GM18508 (cell line): ENCODE measurements around the gene UBE2L3.
"Not testable (repeated sequence)": the region's sequence is repeated elsewhere in the genome, so short reads cannot be mapped to it uniquely, and the experiment has no call there.

Source experiments
- ATAC-seq: cut with Tn5 transposase; IDR thresholded peaks from one replicate; pipeline ENCODE4 v1.9.1; 2021; ENCODE audit warnings: moderate number of reproducible peaks; ENCODE audit not compliant: insufficient read depth, unreplicated experiment

The UBE2L3 gene

DNA sequence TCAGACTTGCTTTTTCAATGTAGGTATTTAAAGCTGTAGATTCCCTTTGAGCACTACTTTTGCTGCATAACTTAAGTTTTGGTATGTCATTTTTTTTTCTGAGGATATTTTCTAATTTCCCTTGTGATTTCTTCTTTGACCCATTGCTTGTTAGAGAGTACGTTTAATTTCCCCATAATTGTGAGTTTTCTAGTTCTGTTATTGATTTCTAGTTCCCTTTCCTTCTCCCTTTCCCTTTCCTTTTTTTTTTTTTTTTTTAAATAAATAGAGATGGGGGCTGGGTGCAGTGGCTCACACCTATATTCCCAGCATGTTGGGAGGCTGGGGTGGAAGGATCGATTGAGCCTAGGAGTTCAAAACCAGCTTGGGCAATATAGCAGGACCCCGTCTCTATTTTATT is 30.8 kb downstream of the UBE2L3 start:
- ATAC-seq: no peak

DNA sequence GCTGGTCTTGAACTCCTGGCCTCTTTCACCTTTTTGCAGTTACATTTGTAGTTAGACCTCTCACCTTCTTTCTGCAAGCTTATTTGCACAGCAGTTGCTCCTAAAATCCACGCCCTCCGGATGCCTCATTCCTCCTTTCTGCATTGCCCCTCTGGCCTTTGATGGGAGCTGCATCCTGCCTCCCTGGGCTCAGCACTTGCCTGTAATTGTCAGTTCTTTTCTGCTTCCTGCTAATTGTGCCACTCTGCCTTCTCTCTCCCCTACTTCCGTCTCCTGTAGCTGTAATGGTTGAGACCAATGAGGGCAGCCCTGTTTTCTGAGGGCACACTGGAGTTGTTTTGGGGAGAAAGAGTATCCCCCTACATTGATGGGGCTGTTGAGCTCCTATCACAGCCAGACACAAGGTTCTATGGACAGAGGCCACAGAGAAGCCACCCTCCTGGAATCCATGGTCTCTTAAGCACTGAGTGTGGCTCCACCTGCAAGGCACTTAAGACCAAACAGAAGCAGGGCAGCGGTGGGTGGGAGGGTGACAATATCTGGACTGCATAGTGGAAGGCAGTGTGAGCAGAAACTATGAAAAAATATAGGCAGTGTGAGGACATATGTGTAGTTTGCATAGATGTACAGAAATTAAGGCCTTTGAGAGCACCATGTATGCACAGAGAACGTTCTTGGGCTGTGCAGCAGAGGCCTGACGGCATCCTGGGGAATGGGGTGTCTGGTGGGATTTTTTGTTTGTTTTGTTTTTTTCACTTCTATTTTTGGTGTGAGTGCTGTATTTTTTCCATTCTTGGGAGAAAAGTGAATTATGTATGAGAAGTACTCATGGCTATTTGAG is 31.8 kb downstream of the UBE2L3 start:
- no peak for ATAC-seq

DNA sequence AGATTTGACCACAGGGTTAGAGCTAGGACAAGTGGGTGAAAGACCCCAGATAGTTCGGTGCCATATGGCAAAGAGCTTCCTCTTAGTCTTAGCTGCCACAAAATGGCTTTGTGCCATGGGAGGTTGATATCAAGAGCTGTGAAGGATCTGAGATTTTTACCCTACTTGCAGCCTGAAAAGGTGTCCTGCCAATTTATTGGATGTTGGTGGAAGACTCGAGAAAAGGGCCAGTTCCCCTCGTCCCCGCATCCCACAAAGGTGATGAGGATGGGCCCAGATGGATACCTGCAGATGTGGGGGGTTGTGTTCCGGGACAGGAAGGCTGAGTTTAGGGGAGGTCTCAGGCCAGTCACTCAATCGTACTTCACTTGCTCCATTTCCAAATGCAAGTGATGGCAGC is 35.1 kb downstream of the UBE2L3 start:
- no peak for ATAC-seq

DNA sequence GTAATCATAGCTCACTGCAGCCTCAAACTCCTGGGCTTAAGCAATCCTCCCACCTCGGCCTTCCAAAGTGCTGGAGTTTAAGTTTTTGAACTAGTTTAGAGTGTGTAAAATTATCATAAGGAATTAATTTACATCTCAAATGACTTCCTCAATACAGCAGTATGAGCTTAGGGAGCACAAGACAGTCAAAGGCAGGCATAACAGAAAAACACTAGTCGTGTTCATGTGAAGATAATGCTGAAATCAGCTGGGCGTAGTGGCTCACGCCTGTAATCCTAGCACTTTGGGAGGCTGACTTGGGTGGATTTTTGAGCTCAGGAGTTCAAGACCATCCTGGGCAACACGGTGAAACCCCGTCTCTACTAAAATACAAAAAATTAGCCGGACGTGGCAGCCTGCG is 36.5 kb downstream of the UBE2L3 start:
- no peak for ATAC-seq

DNA sequence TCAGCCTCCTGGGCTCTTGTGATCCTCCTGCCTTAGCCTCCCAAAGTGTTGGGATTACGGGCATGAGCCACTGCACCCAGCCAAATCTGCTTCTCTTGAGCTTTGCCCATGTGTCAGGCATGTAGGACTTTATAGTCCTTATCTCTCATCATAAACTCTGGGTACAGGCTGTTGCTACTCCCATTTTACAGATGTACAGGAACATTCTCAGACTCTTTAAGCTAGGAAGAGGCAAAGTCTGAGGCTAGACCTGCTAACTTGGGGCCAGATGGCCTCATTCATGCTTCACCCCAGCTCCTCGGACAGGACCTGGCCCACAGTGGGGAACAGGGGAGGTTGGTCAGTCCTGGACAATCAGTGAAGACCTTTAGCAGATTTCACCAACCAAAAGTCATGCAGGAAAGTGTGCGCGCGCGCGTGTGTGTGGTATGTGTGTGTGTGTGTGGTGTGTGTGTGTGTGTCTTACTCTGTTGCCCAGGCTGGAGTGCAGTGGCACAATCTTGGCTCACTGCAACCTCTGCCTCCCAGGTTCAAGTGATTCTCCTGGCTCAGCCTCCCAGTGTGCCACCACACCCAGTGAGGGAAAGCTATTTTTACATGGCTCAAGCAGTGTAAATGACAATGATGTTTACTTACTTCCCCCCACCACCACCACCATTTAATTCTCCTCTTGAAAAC is 38.5 kb downstream of the UBE2L3 start:
- ATAC-seq: no peak

DNA sequence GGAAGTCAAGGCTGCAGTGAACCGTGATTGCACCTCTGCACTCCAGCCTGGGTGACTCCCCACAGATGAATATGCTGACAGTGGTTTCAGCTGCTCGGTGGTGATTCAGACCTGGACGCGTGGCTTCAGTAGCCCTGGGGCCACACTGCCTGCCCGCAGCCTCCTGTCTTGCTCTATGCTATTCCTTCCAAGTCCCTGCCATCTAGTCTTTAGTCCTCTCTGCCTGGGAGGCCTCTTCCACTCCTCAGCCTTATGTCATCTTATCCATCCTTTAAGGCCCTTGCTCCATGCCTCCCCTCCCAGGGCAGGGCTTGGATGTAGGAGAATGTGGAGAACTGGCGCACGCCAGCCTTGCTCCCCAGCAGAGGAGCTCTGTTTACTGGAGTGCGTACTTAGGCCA is 39.3 kb downstream of the UBE2L3 start:
- no peak for ATAC-seq

DNA sequence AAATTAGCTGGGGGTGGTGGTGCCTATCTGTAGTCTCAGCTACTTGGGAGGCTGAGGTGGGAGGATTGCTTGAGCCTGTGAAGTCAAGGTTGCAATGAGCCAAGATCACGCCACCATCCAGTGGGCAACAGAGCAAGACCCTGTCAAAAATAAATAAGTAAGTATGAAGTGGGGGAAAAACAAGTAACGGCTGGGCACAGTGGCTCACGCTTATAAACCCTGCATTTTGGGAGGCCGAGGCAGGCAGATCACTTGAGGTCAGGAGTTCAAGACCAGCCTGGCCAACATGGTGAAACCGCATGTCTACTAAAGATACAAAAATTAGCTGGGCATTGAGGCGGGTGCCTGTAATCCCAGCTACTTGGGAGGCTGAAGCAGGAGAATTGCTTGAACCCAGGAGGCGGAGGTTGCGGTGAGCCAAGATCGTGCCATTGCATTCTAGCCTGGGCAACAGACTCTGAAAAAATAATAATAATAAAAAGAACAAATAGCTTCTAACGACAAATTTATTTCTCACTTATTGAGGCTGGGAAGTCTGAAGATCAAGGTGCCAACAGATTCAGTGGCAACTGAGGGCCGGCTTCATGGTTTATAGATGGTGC is 42.1 kb downstream of the UBE2L3 start:
- not testable (repeated sequence) for ATAC-seq

DNA sequence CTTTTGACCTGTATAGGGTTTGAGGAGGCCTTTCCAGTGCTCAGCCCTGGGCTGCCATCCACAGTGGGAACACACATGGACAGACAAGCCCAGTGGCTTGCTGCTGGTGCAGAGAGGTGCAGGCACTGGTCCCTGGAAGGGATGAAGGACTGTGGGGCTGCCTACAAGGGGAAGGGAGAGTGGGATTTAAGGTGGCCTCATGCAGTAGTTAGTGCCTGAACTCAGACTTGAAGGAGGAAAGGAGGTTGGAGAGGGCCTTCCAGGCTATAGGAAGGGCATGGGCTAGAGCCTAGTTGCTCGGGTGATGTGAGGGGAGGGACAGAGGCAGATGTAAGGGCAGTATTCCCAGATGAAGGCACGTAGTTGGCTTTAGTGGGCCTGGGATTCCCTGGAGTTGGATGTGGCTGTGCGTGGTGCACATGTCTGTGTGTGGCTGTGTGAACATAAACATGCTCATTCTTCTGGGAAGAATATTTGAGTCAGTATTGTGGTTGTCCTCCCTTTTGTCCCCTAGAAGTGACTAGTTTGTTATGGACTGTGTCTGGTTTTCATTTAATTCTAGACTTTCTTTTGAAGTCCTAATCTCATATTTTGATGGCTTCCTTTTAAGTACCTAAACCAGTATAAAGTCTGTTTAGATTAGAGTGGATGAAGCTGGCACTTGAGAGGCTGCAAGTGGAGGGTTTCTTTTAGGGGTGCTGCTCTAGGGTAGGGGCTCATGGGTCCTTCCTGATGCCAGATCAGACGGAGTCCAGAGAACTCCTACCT is 43.9 kb downstream of the UBE2L3 start:
- no peak for ATAC-seq

DNA sequence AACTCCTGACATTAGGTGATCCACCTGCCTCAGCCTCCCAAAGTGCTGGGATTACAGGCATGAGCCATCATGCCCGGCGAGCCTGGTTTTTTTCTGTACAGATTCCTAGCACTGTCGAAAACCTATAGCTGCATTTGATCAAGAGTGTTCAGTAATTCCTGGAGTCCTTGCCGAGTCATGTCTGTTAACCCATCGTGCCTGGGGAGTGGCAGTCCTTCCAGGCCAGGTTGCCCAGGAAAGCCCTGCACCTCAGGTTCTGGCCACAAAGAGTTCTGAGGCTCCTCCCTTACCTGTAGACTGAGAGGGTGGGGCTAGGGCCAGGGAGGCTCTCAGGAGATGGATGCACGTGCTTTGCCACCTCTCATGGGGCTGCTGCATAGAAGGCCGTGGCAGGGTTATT is 45.3 kb downstream of the UBE2L3 start:
- ATAC-seq: no peak

DNA sequence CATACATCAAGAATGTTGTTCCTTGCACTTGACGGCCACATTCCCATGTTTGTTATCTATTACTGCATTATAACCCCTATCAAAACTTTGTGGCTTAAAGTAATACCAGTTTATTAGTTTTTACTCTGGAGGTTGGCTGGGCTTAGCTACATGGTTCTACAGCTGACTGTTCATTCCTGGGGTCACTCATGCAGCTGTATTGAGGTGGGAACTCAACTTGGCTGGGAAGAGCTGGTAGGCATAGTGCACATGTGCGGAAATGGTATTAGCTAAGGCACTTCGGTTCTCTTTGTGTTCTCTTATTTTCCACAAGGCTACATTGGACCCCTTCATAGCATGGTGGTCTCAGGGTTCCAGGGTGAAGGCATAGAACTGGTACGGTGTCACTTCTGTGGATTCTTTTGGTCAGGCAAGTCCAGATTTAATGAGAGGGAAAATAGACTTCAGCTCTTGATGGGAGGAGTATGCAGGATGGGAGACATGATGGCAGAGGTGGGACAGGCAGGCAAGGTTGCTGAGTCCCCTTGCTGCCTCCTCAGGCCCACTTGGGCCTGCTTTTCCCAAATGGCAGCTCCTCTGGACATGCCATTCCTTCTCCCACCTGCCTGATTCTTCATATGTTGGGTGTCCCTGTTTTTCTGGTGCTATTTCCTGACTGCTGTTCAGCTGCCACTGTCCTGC is 46.2 kb downstream of the UBE2L3 start:
- no peak for ATAC-seq

DNA sequence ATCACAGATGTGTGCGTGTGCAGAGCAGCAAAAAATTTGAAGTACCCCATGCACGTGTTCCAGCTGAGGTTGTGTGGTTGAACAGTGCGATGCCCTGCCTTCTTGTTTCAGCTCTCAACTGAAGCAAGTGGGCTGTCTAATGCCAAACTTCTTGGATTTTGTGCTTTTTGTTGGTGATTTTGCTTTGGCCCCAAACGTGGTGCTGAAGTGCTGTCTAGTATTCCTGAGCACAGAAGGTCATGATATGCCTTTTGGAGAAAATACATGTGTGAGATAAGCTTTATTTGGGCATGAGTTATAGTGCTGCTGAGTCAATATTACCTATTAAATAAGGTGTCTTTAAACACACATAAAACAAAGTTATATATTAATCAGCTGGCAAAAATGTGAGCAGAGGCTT is 48.2 kb downstream of the UBE2L3 start:
- ATAC-seq: no peak

DNA sequence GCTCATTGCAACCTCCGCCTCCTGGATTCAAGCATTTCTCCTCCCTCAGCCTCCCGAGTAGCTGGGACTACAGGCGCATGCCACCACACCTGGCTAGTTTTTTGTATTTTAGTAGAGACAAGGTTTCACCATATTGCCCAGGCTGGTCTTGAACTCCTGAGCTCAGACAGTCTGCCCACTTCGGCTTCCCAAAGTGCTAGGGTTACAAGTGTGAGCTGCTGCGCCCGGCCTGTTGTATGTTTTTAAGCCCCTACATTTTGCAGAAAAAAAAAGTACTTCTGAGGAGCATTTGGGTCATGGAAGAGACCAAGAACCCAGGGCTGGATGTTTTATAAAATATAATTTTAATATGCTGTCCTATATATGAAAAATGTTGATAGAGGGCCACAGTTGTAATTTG is 49.8 kb downstream of the UBE2L3 start:
- not testable (repeated sequence) for ATAC-seq

DNA sequence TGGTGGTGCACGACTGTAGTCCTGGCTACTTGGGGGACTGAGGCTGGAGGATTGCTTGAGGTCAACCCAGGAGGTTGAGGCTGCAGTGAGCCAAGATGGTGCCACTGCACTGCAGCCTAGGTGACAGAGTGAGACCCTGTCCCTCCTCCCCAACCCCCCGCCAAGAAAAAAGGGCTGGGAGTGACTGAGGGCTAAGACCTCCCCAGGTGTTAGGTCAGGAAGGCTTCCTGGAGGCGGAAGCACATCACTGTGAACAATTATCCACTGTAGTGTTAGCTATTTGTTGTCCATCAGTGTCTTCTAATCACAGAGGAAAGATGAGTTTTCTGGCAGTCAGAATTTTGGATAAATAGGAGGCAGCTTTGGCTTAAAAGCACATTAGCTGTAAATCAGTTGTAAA is 53.5 kb downstream of the UBE2L3 start:
- no peak for ATAC-seq

DNA sequence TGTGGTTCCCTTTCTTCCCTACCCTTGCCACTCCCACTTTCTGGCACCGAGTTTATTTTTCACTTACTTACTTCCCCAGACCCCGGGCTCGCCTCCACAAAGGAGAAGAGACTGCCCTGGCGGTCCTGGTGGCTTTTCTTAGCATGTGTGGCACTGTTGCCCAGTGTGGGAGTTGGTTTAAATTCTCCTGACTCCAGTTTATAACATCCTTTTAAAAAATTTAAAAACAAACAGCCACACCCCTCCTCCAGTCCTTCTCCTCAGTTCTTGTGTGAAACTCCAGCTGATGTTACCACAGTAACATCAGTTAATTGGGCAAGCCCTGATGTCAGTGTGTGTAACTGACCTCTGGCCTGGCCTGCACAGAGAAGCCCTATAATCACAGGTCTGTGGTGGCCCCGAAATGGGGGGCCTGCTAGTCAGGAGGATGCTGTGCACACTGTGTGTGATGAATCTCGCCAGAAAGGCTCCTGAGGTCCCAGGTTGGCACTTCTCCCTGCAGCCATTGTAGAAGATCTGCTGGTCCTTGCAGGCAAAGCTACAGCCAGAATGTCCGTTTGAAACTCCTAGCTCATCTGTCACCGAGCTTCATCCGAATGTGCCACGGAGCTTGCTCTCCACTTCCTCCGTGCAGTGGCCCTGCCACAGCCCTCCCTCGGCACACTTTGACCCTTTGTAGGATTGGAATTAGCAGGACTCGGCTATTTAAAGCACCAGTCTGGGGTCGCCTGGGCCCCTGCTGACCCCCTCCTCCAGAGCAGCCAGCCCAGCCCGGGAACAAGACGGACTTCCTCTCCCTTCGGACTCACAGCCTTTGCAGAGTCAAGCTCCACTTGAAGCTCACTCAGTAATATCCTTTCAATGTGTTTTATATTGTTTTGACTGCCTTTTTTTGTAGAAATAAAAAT is 54.8 kb downstream of the UBE2L3 start:
- no peak for ATAC-seq

DNA sequence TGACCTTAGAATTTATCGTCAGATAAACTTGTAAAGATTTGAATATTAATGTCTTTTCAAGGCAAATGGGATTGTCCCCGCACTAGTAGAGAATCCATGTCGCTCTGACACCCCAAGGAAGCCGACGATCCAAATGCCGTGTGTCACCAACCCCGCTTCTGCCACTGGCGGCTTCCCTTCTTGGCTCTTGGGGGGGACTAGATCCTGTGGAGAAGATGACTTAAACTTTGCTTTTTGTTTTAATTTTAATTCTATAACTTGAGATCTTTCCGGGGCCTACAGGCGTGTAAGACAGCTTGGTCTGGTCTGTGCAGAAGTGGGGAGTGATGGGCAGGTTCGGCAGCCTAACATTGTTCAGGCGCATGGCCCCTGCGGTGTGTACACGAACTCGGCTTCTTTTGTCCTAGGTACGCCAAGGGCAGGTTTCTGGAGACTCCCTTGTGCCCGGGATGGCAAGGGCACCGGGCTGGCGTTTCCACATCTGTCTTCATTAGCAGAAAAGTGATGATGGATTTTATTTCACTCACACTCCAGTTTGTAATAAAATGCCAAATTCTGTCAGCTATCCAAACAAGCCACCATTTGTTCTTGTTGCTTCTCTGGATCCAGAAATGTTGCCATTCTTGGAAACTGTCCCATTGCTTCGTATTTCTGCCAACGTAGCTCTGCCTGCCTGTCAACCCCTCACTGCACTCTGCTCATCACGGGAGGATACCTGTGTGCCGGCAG is 55.6 kb downstream of the UBE2L3 start:
- ATAC-seq: no peak

DNA sequence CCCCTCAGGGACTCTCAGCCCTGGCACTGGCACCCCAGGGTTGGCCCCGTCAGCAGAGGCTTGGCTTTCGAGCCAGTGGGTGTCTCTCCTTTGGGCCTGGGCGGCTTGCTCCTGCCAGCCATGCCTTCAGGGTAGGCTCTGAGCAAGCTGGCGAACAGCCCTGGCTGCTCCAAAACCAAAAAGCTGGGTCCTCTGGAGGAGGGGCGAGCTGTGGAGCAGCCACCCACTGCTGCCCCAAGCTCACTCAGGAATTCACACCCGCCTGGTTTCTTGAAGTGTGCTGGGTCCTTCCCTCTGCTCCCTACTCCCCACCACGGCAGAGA is 56.1 kb downstream of the UBE2L3 start:
- ATAC-seq: no peak

DNA sequence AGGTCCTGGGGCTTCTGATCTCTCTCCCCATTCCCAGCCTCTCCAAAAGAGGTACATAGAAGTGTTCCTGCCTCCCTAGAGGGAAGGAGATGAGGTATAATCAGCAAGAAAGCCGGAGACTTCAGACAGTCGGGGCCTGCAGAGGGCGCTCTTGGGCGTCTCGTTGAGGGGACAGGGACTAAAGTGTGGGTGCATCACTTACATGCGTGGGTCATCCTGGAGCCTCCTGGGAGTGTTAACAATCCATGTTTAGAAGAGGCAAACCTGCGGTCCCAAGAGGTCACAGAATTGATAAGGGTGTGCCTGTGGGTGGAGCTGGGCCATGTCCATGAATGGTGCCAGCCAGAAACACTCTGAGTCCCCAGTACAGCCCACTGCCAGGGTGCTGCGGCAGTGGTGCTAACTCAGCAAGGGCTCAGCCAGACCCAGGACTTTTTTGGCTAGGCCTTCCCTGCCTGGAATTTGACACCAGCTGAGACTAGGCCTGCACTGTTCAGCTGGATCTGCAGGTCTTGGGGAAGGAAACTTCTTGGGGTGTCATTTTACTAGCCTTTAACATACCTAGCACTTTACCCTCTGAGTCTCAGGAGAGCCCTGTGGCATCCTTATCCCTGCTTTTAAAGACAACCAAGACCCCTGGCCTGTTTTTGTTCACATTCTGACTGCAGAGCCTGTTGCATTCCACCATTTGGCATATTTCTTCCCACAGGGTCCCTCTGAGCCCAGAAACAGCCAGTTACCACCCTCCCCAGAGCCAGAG is 56.8 kb downstream of the UBE2L3 start:
- ATAC-seq: no peak
